Astrocyte (in vitro differentiated cells and primary cell): Measurements from ENCODE around the gene CLNK. TPM values are rescaled to one million over a fixed set of nuclear protein-coding genes. Genes with fewer than 3 reads are reported as not detected.

ENCODE experiments used
- DNase-seq: peaks from one replicate; pipeline ENCODE4 v3.0.0-alpha.2; 2010; ENCODE audit warnings: low read depth
- FAIRE-seq: peaks from 2 replicates; lab custom pipeline; 2011; peaks lifted over from hg19 to GRCh38; lab: Jason Lieb, UNC
- H2AFZ ChIP-seq: 2 replicates; pipeline ENCODE4 v1.6.0; 2012; ENCODE audit warnings: low read depth, low read length, inconsistent platforms
- H3K27ac ChIP-seq: 2 replicates; pipeline ENCODE4 v1.5.1; 2011; ENCODE audit warnings: low read depth, low read length, inconsistent platforms
- H3K27me3 ChIP-seq: 2 replicates; pipeline ENCODE4 v1.6.0; 2011; ENCODE audit warnings: low read length, inconsistent platforms; ENCODE audit not compliant: insufficient read depth
- H3K36me3 ChIP-seq: 2 replicates; pipeline ENCODE4 v1.5.1; 2011; ENCODE audit warnings: low read length, inconsistent platforms; ENCODE audit not compliant: insufficient read depth
- H3K4me1 ChIP-seq: 2 replicates; pipeline ENCODE4 v1.5.1; 2011; ENCODE audit warnings: low read length, inconsistent platforms; ENCODE audit not compliant: insufficient read depth
- H3K4me2 ChIP-seq: 2 replicates; pipeline ENCODE4 v1.6.0; 2012; ENCODE audit warnings: low read length, inconsistent platforms
- H3K4me3 ChIP-seq: 2 replicates; pipeline ENCODE4 v1.5.1; 2011; ENCODE audit warnings: low read depth, mild to moderate bottlenecking, low read length, inconsistent platforms; ENCODE audit not compliant: insufficient read depth
- H3K79me2 ChIP-seq: 2 replicates; pipeline ENCODE4 v1.6.0; 2012; ENCODE audit warnings: mild to moderate bottlenecking, low read length, inconsistent platforms; ENCODE audit not compliant: insufficient read depth
- H3K9ac ChIP-seq: 2 replicates; pipeline ENCODE4 v1.6.0; 2012; ENCODE audit warnings: mild to moderate bottlenecking, low read length, inconsistent platforms
- H3K9me3 ChIP-seq: 2 replicates; pipeline ENCODE4 v1.5.1; 2012; ENCODE audit warnings: low read depth, mild to moderate bottlenecking, low read length, inconsistent platforms; ENCODE audit not compliant: insufficient read depth
- H4K20me1 ChIP-seq: 2 replicates; pipeline ENCODE4 v1.6.0; 2012; ENCODE audit warnings: low read length, inconsistent platforms; ENCODE audit not compliant: insufficient read depth
- H3K27ac Mint-ChIP-seq: one replicate; pipeline ENCODE4 v1.8.0; 2021; ENCODE audit warnings: mild to moderate bottlenecking, mixed read lengths; ENCODE audit not compliant: unreplicated experiment
- H3K27me3 Mint-ChIP-seq: one replicate; pipeline ENCODE4 v1.8.0; 2021; ENCODE audit warnings: low read depth, mixed read lengths; ENCODE audit not compliant: unreplicated experiment
- H3K36me3 Mint-ChIP-seq: one replicate; pipeline ENCODE4 v1.8.0; 2021; ENCODE audit warnings: low read depth, mixed read lengths; ENCODE audit not compliant: unreplicated experiment
- H3K4me1 Mint-ChIP-seq: one replicate; pipeline ENCODE4 v1.8.0; 2021; ENCODE audit warnings: low read depth, mixed read lengths; ENCODE audit not compliant: unreplicated experiment
- H3K4me3 Mint-ChIP-seq: one replicate; pipeline ENCODE4 v1.8.0; 2021; ENCODE audit warnings: mild to moderate bottlenecking, moderate library complexity, mixed read lengths; ENCODE audit not compliant: unreplicated experiment
- H3K9me3 Mint-ChIP-seq: one replicate; pipeline ENCODE4 v1.8.0; 2021; ENCODE audit warnings: mild to moderate bottlenecking, mixed read lengths; ENCODE audit not compliant: unreplicated experiment
- EZH2 ChIP-seq: IDR thresholded peaks from 2 replicates; pipeline ENCODE4 v1.6.1; 2012; ENCODE audit warnings: mild to moderate bottlenecking, low read length, inconsistent platforms; ENCODE audit not compliant: insufficient read depth
- total RNA-seq: library from RNA; stranded (reverse); gene quantifications from 2 replicates; pipeline ENCODE4 v1.2.1, GENCODE V29; 2021
- TF ChIP-seq, protein P1 (sequence below): IDR thresholded peaks from 2 replicates; pipeline ENCODE4 v1.5.1; 2011; ENCODE audit warnings: low read depth, mild to moderate bottlenecking, inconsistent platforms, low read length, moderate library complexity; ENCODE audit not compliant: insufficient read depth

CLNK gene
- total RNA-seq, 1 donor from 2014 or later = not detected

DNA sequence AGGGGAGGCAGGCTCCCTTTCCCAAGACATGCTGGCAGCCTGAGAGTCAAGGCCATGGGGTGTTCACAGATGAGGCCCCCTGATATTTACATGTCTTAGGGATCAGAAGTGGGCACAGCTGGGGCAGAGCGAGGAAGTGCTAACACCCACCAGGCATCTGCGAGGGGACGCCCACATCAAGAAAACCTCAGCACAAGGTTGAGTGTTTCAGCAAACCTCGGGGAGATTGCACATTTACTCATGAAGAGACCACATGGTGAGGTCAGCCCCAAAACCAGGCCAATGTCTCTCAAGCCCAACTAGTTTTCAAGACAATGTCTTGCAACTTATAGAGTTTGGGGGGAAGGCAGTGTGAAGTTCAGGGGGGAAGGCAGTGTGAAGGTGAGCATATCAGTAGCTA is 55.2 kb downstream of the CLNK start:
- Histone ChIP-seq H3K9me3 (no peaks in the 10 kb centered on the region), H3K4me2 (no peak overlapping the region), H3K27me3 (peaks cover 4% of the 10 kb centered on the region), H4K20me1 (no peaks in the 10 kb centered on the region), H3K36me3 (no peaks in the 10 kb centered on the region), H3K9ac (no peak overlapping the region), H3K27ac (no peak overlapping the region), H3K4me3 (no peak overlapping the region), H3K79me2 (no peaks in the 10 kb centered on the region), H2AFZ (no peak overlapping the region), H3K4me1 (no peaks in the 10 kb centered on the region)
- H3K27me3 Mint-ChIP-seq = peaks cover 46% of the 10 kb centered on the region
- DNase-seq (no peak), FAIRE-seq (no peak)
- TF ChIP-seq, protein P1, sequence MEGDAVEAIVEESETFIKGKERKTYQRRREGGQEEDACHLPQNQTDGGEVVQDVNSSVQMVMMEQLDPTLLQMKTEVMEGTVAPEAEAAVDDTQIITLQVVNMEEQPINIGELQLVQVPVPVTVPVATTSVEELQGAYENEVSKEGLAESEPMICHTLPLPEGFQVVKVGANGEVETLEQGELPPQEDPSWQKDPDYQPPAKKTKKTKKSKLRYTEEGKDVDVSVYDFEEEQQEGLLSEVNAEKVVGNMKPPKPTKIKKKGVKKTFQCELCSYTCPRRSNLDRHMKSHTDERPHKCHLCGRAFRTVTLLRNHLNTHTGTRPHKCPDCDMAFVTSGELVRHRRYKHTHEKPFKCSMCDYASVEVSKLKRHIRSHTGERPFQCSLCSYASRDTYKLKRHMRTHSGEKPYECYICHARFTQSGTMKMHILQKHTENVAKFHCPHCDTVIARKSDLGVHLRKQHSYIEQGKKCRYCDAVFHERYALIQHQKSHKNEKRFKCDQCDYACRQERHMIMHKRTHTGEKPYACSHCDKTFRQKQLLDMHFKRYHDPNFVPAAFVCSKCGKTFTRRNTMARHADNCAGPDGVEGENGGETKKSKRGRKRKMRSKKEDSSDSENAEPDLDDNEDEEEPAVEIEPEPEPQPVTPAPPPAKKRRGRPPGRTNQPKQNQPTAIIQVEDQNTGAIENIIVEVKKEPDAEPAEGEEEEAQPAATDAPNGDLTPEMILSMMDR = no peak
- no peak for TF ChIP-seq EZH2
- H3K9me3 Mint-ChIP-seq = peaks cover 8% of the 10 kb centered on the region
- peaks cover 1% of the 10 kb centered on the region for H3K36me3 Mint-ChIP-seq
- H3K4me1 Mint-ChIP-seq = no peaks in the 10 kb centered on the region
- H3K27ac Mint-ChIP-seq = no peak overlapping the region
- no peak overlapping the region for H3K4me3 Mint-ChIP-seq

- peaks cover 24% of the 10 kb centered on the region for H3K27me3 Mint-ChIP-seq
- TF ChIP-seq, protein P1 = no peak
- no peak for TF ChIP-seq EZH2
- peaks cover 3% of the 10 kb centered on the region for H3K4me1 Mint-ChIP-seq
- Histone ChIP-seq H3K27me3 (no peaks in the 10 kb centered on the region), H3K36me3 (no peaks in the 10 kb centered on the region), H4K20me1 (no peaks in the 10 kb centered on the region), H3K4me3 (no peak overlapping the region), H3K79me2 (no peaks in the 10 kb centered on the region), H3K4me1 (no peaks in the 10 kb centered on the region), H3K4me2 (no peak overlapping the region), H2AFZ (no peak overlapping the region), H3K9me3 (no peaks in the 10 kb centered on the region), H3K9ac (no peak overlapping the region), H3K27ac (no peak overlapping the region)
- no peak for DNase-seq
- H3K36me3 Mint-ChIP-seq = no peaks in the 10 kb centered on the region
- no peak overlapping the region for H3K4me3 Mint-ChIP-seq
- no peak for FAIRE-seq
- H3K27ac Mint-ChIP-seq = no peak overlapping the region
- H3K9me3 Mint-ChIP-seq = peaks cover 4% of the 10 kb centered on the region
Measured at GRCh38 chr4:10625131-10625530, 59.4 kb downstream of the CLNK start.

GRCh38 chr4:10623862-10624261 is 60.7 kb downstream of the CLNK start:
- H3K79me2 ChIP-seq = no peaks in the 10 kb centered on the region
- H3K27ac Mint-ChIP-seq = no peak overlapping the region
- H3K4me3 ChIP-seq = no peak overlapping the region
- no peaks in the 10 kb centered on the region for H3K36me3 ChIP-seq
- TF ChIP-seq, protein P1 = no peak
- no peak for TF ChIP-seq EZH2
- no peaks in the 10 kb centered on the region for H3K36me3 Mint-ChIP-seq
- no peak overlapping the region for H3K4me2 ChIP-seq
- no peak overlapping the region for H3K27ac ChIP-seq
- H3K9me3 Mint-ChIP-seq = peaks cover 4% of the 10 kb centered on the region
- no peak overlapping the region for H3K4me3 Mint-ChIP-seq
- H3K4me1 ChIP-seq = peaks cover 7% of the 10 kb centered on the region
- no peak for DNase-seq
- H2AFZ ChIP-seq = no peak overlapping the region
- H3K27me3 Mint-ChIP-seq = peaks cover 30% of the 10 kb centered on the region
- no peak for FAIRE-seq
- no peak overlapping the region for H3K9ac ChIP-seq
- no peaks in the 10 kb centered on the region for H3K27me3 ChIP-seq
- no peaks in the 10 kb centered on the region for H3K9me3 ChIP-seq
- no peaks in the 10 kb centered on the region for H4K20me1 ChIP-seq
- peaks cover 3% of the 10 kb centered on the region for H3K4me1 Mint-ChIP-seq
